DND-41 (cell line): ENCODE data around the gene FAXDC2.

Experiments
- ATAC-seq: fragments of 200-7000 bp; cut with Tn5 transposase; 3 replicates; pipeline ENCODE4 v1.9.1; 2021; ENCODE audit warnings: low read depth; ENCODE audit not compliant: insufficient read depth
- DNase-seq: peaks from one replicate; pipeline ENCODE4 v3.0.0-alpha.2; 2020
- H2AFZ ChIP-seq: 2 replicates; pipeline ENCODE4 v1.6.0; 2012; ENCODE audit warnings: low read depth, low read length
- H3K27ac ChIP-seq: 2 replicates; pipeline ENCODE4 v1.5.1; 2012; ENCODE audit warnings: low read length, inconsistent platforms
- H3K27me3 ChIP-seq: fragments of 200-600 bp; sonication (generic); 2 replicates; pipeline ENCODE4 v1.6.0; 2012; ENCODE audit warnings: low read length, mild to moderate bottlenecking, inconsistent platforms; ENCODE audit not compliant: insufficient read depth, poor library complexity
- H3K36me3 ChIP-seq: 2 replicates; pipeline ENCODE4 v1.5.1; 2012; ENCODE audit warnings: low read length, inconsistent platforms; ENCODE audit not compliant: insufficient read depth
- H3K4me1 ChIP-seq: 2 replicates; pipeline ENCODE4 v1.5.1; 2012; ENCODE audit warnings: mild to moderate bottlenecking, low read length; ENCODE audit not compliant: insufficient read depth
- H3K4me2 ChIP-seq: 2 replicates; pipeline ENCODE4 v1.6.0; 2012; ENCODE audit warnings: mild to moderate bottlenecking, moderate library complexity, low read length, inconsistent platforms; ENCODE audit not compliant: insufficient read depth
- H3K4me3 ChIP-seq, 2 experiments: fragments of 200-600 bp in 1 of 2; shearing (Covaris generic) in 1 of 2; 2 replicates each; pipeline ENCODE4 v1.5.1; 2012 to 2016; ENCODE audit warnings: inconsistent platforms in 2 of 2, low read length in 2 of 2, mild to moderate bottlenecking in 2 of 2, low read depth in 1 of 2, moderate library complexity in 1 of 2
- H3K79me2 ChIP-seq: 2 replicates; pipeline ENCODE4 v1.6.0; 2012; ENCODE audit warnings: low read length, inconsistent platforms; ENCODE audit not compliant: insufficient read depth
- H3K9ac ChIP-seq: 2 replicates; pipeline ENCODE4 v1.6.0; 2012; ENCODE audit warnings: low read depth, mild to moderate bottlenecking, inconsistent platforms, low read length, moderate library complexity
- H3K9me3 ChIP-seq: 2 replicates; pipeline ENCODE4 v1.5.1; 2012; ENCODE audit warnings: low read length, moderate library complexity, mild to moderate bottlenecking, inconsistent platforms; ENCODE audit not compliant: insufficient read depth, severe bottlenecking
- H4K20me1 ChIP-seq: 2 replicates; pipeline ENCODE4 v1.6.0; 2012; ENCODE audit warnings: low read length; ENCODE audit not compliant: insufficient read depth
- EZH2 ChIP-seq: IDR thresholded peaks from 3 replicates; pipeline ENCODE4 v1.6.1; 2012; ENCODE audit warnings: borderline replicate concordance, low read depth, mild to moderate bottlenecking, moderate library complexity, low read length, inconsistent platforms; ENCODE audit not compliant: severe bottlenecking
- TF ChIP-seq, protein P1 (sequence below): IDR thresholded peaks from 2 replicates; pipeline ENCODE4 v1.5.1; 2012; ENCODE audit warnings: borderline replicate concordance, low read length, moderate library complexity, mild to moderate bottlenecking; ENCODE audit not compliant: poor library complexity, severe bottlenecking; ENCODE audit errors: extremely low read depth

The FAXDC2 gene

DNA sequence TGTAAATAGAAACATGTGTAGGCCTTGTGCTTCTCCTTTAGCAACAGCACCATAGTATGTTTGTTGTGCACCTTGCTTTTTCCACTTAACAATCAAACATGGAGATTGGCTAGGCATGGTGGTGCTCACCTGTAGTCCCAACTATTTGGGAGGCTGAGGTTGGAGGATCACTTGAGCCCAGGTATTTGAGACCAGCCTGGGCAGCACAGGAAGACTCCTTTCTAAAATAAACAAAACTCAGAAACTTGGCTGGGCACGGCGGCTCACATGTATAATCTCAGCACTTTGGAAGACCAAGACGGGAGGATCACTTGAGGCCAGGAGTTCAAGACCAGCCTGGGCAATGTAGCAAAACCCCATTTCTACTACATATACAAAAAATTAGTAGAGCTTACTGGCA, 948 bp upstream of the FAXDC2 start:
- Histone ChIP-seq H3K9ac (no peak overlapping the region), H3K27ac (no peak overlapping the region), H3K9me3 (no peaks in the 10 kb centered on the region), H3K79me2 (no peaks in the 10 kb centered on the region), H3K4me3 (no peak overlapping the region), H2AFZ (no peak overlapping the region), H3K36me3 (no peaks in the 10 kb centered on the region), H3K27me3 (no peaks in the 10 kb centered on the region), H4K20me1 (no peaks in the 10 kb centered on the region), H3K4me1 (no peaks in the 10 kb centered on the region), H3K4me2 (no peak overlapping the region)
- DNase-seq (no peak), ATAC-seq (no peak)
- TF ChIP-seq EZH2, result no peak
- TF ChIP-seq, protein P1, sequence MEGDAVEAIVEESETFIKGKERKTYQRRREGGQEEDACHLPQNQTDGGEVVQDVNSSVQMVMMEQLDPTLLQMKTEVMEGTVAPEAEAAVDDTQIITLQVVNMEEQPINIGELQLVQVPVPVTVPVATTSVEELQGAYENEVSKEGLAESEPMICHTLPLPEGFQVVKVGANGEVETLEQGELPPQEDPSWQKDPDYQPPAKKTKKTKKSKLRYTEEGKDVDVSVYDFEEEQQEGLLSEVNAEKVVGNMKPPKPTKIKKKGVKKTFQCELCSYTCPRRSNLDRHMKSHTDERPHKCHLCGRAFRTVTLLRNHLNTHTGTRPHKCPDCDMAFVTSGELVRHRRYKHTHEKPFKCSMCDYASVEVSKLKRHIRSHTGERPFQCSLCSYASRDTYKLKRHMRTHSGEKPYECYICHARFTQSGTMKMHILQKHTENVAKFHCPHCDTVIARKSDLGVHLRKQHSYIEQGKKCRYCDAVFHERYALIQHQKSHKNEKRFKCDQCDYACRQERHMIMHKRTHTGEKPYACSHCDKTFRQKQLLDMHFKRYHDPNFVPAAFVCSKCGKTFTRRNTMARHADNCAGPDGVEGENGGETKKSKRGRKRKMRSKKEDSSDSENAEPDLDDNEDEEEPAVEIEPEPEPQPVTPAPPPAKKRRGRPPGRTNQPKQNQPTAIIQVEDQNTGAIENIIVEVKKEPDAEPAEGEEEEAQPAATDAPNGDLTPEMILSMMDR, result no peak

DNA sequence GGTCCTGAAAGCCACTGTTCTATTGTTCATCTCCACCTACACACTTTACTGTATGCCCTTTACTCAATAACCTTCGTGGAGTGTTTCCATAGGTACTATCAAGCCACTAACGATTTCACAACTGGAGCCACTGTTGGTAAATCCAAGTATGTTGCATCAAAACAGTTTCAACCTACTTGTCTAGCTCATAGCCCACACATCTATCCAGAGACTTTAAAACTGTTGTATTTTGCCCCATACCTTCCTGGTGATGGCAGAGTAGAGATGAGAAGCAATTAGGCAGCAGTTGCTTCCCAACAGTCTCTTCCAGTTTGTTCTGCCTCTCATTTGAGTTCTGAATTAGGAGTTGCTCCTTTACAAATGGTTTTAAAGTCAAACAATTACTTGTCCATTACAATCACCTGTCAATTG, 607 bp downstream of the FAXDC2 start:
- H2AFZ ChIP-seq, result no peak overlapping the region
- H3K4me2 ChIP-seq, result no peak overlapping the region
- no peaks in the 10 kb centered on the region for H3K4me1 ChIP-seq
- DNase-seq (no peak), ATAC-seq (no peak)
- H4K20me1 ChIP-seq, result no peaks in the 10 kb centered on the region
- H3K79me2 ChIP-seq, result no peaks in the 10 kb centered on the region
- no peak overlapping the region for H3K9ac ChIP-seq
- H3K27me3 ChIP-seq, result no peaks in the 10 kb centered on the region
- no peak overlapping the region for H3K4me3 ChIP-seq
- no peak overlapping the region for H3K27ac ChIP-seq
- no peak for TF ChIP-seq EZH2
- TF ChIP-seq, protein P1, result no peak
- no peaks in the 10 kb centered on the region for H3K36me3 ChIP-seq
- no peaks in the 10 kb centered on the region for H3K9me3 ChIP-seq

DNA sequence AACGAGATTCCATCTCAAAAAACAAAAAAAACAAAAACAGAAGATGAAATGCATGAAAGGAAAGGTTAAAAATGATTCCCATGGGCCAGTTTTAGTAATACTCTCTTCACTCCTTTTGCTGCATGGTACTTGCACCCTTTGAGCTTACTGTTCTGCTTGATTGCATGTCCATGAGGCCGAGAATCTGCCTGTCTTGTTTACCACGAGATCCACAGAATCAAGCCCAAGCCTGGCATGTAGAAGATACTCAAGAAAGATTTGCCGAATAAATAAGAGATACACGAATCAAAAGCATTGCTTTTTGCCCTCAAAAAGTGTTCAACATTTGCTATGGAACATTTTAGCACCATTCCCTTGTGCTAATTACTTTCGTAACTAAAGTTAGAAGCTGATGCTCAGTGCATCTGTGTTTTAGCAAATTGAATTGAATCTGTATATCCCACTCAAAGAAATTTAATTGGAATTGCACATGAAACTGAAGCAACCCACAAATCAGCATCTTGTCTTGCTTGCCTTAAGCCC, 1.1 kb downstream of the FAXDC2 start:
- Histone ChIP-seq H3K4me3 (no peak overlapping the region), H2AFZ (no peak overlapping the region), H3K9me3 (no peaks in the 10 kb centered on the region), H3K36me3 (no peaks in the 10 kb centered on the region), H3K79me2 (no peaks in the 10 kb centered on the region), H3K27ac (no peak overlapping the region), H3K4me2 (no peak overlapping the region), H3K27me3 (no peaks in the 10 kb centered on the region), H3K4me1 (no peaks in the 10 kb centered on the region), H3K9ac (no peak overlapping the region), H4K20me1 (no peaks in the 10 kb centered on the region)
- TF ChIP-seq, protein P1, result no peak
- no peak for TF ChIP-seq EZH2
- DNase-seq (no peak), ATAC-seq (no peak)

DNA sequence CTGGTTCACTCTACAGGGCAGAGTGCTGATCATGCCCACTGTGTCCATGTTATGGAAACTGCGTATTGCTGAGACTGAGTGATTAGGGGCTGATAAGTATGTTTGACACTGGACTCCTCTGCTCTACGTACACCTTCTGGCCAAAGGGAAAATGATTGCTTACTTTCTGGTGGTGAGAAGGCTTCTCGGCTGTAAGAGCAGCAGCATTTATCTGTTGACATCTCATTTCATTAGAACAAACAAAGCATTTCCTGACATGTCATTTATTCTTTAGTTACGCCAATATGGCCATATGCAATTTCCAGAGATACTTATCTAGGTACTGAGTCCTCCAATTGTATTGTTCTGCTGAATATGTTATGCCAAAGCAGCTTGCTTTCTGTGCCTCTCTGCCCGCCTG, 5.6 kb downstream of the FAXDC2 start:
- ATAC-seq (no peak), DNase-seq (no peak)
- Histone ChIP-seq H3K4me1 (no peaks in the 10 kb centered on the region), H3K9ac (no peak overlapping the region), H3K9me3 (no peaks in the 10 kb centered on the region), H3K27me3 (no peaks in the 10 kb centered on the region), H3K27ac (no peak overlapping the region), H3K36me3 (no peaks in the 10 kb centered on the region), H3K4me2 (no peak overlapping the region), H3K79me2 (no peaks in the 10 kb centered on the region), H4K20me1 (no peaks in the 10 kb centered on the region), H3K4me3 (no peak overlapping the region), H2AFZ (no peak overlapping the region)
- TF ChIP-seq EZH2, result no peak
- TF ChIP-seq, protein P1, result no peak
